ENCODE measurements around the gene DLG4. TPM values are rescaled to one million over a fixed set of nuclear protein-coding genes. Genes with fewer than 3 reads are reported as not detected.

DLG4 gene
- total RNA-seq, 1 experiment from 2014 or later: 59.7 TPM

DNA sequence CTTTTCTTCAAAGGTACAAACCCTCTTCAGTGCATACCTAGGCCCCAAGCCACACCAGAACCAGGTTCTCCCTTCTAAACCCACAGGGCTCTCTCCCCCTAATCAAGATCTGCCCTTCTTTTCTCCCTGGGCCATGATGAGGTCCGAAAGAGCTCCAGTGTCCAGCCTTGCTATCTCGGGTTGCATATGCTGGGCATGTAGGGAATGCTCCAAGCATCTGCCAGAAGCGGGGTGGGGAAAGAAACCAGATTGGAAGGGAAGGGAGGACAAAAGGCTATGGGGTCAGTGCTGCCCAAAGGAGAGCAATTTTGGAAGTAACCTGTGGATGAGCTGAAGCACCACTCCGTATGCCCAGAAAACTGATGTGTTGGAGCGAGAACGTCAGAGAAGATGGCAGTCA, 29.6 kb upstream of the DLG4 start (continued):
- TF ChIP-seq, protein P1, sequence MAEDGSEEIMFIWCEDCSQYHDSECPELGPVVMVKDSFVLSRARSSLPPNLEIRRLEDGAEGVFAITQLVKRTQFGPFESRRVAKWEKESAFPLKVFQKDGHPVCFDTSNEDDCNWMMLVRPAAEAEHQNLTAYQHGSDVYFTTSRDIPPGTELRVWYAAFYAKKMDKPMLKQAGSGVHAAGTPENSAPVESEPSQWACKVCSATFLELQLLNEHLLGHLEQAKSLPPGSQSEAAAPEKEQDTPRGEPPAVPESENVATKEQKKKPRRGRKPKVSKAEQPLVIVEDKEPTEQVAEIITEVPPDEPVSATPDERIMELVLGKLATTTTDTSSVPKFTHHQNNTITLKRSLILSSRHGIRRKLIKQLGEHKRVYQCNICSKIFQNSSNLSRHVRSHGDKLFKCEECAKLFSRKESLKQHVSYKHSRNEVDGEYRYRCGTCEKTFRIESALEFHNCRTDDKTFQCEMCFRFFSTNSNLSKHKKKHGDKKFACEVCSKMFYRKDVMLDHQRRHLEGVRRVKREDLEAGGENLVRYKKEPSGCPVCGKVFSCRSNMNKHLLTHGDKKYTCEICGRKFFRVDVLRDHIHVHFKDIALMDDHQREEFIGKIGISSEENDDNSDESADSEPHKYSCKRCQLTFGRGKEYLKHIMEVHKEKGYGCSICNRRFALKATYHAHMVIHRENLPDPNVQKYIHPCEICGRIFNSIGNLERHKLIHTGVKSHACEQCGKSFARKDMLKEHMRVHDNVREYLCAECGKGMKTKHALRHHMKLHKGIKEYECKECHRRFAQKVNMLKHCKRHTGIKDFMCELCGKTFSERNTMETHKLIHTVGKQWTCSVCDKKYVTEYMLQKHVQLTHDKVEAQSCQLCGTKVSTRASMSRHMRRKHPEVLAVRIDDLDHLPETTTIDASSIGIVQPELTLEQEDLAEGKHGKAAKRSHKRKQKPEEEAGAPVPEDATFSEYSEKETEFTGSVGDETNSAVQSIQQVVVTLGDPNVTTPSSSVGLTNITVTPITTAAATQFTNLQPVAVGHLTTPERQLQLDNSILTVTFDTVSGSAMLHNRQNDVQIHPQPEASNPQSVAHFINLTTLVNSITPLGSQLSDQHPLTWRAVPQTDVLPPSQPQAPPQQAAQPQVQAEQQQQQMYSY (CRISPR knock-in tag; IDR thresholded peaks at IDR 0.05): no peak
- no peak for TF ChIP-seq KAT7 (CRISPR knock-in tag; IDR thresholded peaks at IDR 0.05; ENCODE audit: borderline replicate concordance)
- TF ChIP-seq ZNF263 (CRISPR knock-in tag; IDR thresholded peaks at IDR 0.05; ENCODE audit: low read depth): no peak
- no peak for TF ChIP-seq ELF4 (CRISPR knock-in tag; IDR thresholded peaks at IDR 0.05; ENCODE audit: low read depth)
- TF ChIP-seq NFE2L1 (CRISPR knock-in tag; IDR thresholded peaks at IDR 0.05): no peak
- TF ChIP-seq, protein P2, sequence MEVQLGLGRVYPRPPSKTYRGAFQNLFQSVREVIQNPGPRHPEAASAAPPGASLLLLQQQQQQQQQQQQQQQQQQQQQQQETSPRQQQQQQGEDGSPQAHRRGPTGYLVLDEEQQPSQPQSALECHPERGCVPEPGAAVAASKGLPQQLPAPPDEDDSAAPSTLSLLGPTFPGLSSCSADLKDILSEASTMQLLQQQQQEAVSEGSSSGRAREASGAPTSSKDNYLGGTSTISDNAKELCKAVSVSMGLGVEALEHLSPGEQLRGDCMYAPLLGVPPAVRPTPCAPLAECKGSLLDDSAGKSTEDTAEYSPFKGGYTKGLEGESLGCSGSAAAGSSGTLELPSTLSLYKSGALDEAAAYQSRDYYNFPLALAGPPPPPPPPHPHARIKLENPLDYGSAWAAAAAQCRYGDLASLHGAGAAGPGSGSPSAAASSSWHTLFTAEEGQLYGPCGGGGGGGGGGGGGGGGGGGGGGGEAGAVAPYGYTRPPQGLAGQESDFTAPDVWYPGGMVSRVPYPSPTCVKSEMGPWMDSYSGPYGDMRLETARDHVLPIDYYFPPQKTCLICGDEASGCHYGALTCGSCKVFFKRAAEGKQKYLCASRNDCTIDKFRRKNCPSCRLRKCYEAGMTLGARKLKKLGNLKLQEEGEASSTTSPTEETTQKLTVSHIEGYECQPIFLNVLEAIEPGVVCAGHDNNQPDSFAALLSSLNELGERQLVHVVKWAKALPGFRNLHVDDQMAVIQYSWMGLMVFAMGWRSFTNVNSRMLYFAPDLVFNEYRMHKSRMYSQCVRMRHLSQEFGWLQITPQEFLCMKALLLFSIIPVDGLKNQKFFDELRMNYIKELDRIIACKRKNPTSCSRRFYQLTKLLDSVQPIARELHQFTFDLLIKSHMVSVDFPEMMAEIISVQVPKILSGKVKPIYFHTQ (CRISPR knock-in tag; IDR thresholded peaks at IDR 0.05): no peak
- no peak for TF ChIP-seq TEAD1 (CRISPR knock-in tag; IDR thresholded peaks at IDR 0.05)
- no peak for TF ChIP-seq PRRX2 (CRISPR knock-in tag; IDR thresholded peaks at IDR 0.05)

DNA sequence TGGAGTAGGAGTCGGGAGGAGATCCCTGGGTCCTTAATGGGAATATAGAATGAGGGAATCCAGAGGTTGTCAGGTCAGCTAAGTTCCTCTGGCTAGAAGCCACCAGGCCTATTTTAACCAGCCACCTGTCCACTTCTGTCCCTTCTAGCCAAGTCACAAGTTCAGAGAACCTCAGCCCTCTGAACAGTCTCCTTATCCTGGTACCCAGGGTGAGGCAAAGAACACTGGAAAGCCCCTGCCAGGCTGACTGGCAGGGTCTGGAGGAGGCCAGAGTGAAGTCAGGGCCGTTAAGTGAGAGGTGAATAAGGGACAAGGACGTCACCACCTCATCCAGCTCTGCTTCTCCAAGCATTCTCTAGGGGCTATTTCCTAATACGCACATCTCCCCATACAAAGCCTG, 29.2 kb upstream of the DLG4 start:
- POLR2A ChIA-PET: no interaction called here
- Mint-ChIP-seq H3K27ac (peak overlapping the region; percentile 37), H3K36me3 (peaks cover 32% of the 10 kb centered on the region), H3K4me3 (no peak overlapping the region), H3K4me1 (peaks cover 34% of the 10 kb centered on the region), H3K9me3 (no peaks in the 10 kb centered on the region), H3K27me3 (ENCODE audit: low read depth) (no peaks in the 10 kb centered on the region)
- no peak for ATAC-seq
- CTCF ChIA-PET: interaction anchor here (0.8 to 1.6 kb wide), 2 partner anchors 13 to 47 kb away, joined by 3 to 4 read pairs; no protein-coding TSS in a partner anchor
- no peak for DNase-seq (ENCODE audit: low spot score)
- TF ChIP-seq, protein P3, sequence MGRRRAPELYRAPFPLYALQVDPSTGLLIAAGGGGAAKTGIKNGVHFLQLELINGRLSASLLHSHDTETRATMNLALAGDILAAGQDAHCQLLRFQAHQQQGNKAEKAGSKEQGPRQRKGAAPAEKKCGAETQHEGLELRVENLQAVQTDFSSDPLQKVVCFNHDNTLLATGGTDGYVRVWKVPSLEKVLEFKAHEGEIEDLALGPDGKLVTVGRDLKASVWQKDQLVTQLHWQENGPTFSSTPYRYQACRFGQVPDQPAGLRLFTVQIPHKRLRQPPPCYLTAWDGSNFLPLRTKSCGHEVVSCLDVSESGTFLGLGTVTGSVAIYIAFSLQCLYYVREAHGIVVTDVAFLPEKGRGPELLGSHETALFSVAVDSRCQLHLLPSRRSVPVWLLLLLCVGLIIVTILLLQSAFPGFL (CRISPR knock-in tag; IDR thresholded peaks at IDR 0.05; ENCODE audit: borderline replicate concordance): no peak
- TF ChIP-seq, protein P4, sequence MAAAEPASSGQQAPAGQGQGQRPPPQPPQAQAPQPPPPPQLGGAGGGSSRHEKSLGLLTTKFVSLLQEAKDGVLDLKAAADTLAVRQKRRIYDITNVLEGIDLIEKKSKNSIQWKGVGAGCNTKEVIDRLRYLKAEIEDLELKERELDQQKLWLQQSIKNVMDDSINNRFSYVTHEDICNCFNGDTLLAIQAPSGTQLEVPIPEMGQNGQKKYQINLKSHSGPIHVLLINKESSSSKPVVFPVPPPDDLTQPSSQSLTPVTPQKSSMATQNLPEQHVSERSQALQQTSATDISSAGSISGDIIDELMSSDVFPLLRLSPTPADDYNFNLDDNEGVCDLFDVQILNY (CRISPR knock-in tag; IDR thresholded peaks at IDR 0.05): no peak
- no peak for TF ChIP-seq RORB (CRISPR knock-in tag; IDR thresholded peaks at IDR 0.05)
- TF ChIP-seq ATF1 (CRISPR knock-in tag; IDR thresholded peaks at IDR 0.05): no peak
- no peak for TF ChIP-seq HMGA2 (CRISPR knock-in tag; IDR thresholded peaks at IDR 0.05)
- TF ChIP-seq NFYB (CRISPR knock-in tag; conservative IDR thresholded peaks at IDR 0.05; ENCODE audit: low read depth): no peak
- no peak for TF ChIP-seq CBFB (CRISPR knock-in tag; IDR thresholded peaks at IDR 0.05; ENCODE audit: low read depth)
- no peak for TF ChIP-seq ZNF416 (CRISPR knock-in tag; IDR thresholded peaks at IDR 0.05)
- TF ChIP-seq GABPB1 (CRISPR knock-in tag; IDR thresholded peaks at IDR 0.05): no peak
- no peak for TF ChIP-seq NR2C2 (CRISPR knock-in tag; IDR thresholded peaks at IDR 0.05)
